Gastrocnemius medialis (tissue), 4 donors: ENCODE data around the gene FAM219A.

Experiments
- POLR2A ChIP-seq, 2 donors: fragments of 450-650 bp; IDR thresholded peaks; one replicate each; pipeline ENCODE4 v1.6.1; 2017; ENCODE audit warnings: antibody characterized with exemption in 2 of 2, mild to moderate bottlenecking in 2 of 2, moderate library complexity in 2 of 2
- TF ChIP-seq, protein P1 (sequence below), 5 experiments: fragments of 450-650 bp in 3 of 5; fragments of 200-600 bp in 2 of 5; sonication (generic) in 2 of 5; IDR thresholded peaks in 4 of 5; conservative IDR thresholded peaks in 1 of 5; 1 replicate in 4 of 5; 2 replicates in 1 of 5; pipeline ENCODE4 v1.5.1; 2016 to 2019; ENCODE audit warnings: antibody characterized with exemption in 5 of 5, mild to moderate bottlenecking in 3 of 5, moderate library complexity in 3 of 5

DNA sequence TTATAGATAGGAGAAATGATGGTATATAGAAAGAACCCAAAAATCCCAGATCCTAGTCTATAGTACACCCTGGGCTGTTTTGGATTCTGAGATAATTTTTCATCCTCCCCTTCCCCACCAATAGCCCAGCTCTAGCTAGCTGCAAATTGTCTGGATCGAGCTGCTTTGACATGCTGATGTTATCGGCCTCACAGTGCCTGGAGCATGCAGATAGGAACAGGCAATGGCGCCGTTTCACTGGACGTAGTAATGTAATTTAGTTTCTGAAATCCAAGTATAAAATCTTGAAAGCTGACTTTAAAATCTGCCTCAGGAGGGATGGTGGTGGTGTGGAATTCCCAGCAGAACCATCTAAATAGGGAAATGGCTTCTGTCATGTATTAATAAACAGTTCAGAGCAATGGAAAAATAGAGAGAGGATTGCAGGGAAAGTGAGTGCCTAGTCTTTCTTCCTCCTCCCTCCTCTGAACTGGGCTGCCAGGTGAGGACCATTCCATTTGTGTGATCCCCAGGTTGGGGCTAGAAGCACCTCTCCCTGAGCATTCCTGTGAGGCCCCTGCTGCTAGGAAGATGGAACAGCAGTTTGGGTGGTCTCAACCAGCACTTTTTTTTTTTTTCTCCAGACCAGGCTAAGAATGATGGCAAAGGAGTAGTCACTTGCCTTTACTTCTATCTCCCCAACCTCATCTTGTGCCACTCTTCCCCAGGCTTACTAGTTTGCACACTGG lies 31.9 kb downstream of the FAM219A start:
- TF ChIP-seq, protein P1, sequence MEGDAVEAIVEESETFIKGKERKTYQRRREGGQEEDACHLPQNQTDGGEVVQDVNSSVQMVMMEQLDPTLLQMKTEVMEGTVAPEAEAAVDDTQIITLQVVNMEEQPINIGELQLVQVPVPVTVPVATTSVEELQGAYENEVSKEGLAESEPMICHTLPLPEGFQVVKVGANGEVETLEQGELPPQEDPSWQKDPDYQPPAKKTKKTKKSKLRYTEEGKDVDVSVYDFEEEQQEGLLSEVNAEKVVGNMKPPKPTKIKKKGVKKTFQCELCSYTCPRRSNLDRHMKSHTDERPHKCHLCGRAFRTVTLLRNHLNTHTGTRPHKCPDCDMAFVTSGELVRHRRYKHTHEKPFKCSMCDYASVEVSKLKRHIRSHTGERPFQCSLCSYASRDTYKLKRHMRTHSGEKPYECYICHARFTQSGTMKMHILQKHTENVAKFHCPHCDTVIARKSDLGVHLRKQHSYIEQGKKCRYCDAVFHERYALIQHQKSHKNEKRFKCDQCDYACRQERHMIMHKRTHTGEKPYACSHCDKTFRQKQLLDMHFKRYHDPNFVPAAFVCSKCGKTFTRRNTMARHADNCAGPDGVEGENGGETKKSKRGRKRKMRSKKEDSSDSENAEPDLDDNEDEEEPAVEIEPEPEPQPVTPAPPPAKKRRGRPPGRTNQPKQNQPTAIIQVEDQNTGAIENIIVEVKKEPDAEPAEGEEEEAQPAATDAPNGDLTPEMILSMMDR (IDR thresholded peaks at IDR 0.05 in 4 of 5, conservative IDR thresholded peaks at IDR 0.05 in 1 of 5) = no peak
- no peak for TF ChIP-seq POLR2A (IDR thresholded peaks at IDR 0.05)
